ENCODE results near the gene WDR12. TPM values are rescaled to one million over a fixed set of nuclear protein-coding genes. Genes with fewer than 3 reads are reported as not detected.
"Not testable (repeated sequence)": the region's sequence is repeated elsewhere in the genome, so short reads cannot be mapped to it uniquely, and the experiment has no call there.

The WDR12 gene
- total RNA-seq = 10 to 100 TPM; 31.5 to 33.6 TPM
- long read RNA-seq, donor 1, full-length matches to known transcripts = 7 of 9 reads
- long read RNA-seq, donor 1, partial matches to known transcripts = 0 of 9 reads
- long read RNA-seq, donor 1, other reads (novel, unspliced or antisense) = 2 of 9 reads
- long read RNA-seq, donor 2, full-length matches to known transcripts = 20 of 29 reads
- long read RNA-seq, donor 2, partial matches to known transcripts = 2 of 29 reads
- long read RNA-seq, donor 2, other reads (novel, unspliced or antisense) = 7 of 29 reads

DNA sequence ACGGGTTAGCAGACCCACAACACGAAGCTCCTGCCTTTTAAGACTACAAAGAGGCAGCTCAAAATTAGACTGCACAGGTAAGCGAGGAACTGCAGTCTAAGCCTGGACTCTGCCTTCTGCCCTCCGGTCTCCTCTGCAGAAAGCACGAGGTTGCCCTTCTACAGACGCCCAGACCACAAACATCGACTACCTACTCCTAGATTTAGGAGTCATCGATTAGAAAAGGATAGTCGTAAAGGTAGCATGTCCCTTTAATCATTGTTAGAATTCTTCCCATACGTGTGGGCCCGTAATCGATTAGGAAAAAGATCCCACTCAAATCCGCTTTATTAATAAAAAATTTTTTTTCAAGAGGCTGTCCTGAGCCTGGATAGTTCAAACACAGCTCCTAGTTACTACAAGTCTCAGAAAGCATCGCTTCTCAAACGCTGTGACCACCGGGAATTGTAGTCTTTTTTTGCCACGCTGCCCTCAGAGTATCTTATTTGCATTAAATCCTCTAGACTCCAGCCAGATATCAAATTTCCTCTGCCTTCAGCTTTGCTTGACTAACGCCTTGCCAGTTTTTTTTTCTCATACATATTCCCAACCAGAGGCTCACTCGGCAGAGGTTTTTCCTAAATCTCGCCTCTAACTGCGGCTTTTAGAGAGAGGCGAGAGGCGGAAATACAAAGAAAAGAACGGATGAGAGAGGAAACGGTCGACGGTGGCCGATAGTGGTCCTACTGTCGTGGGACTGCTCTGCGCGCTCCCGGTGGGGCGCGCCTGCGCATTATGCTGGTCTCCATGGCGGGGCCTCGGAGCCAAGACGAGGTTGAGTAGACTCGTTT lies at the start of gene WDR12, which contains the start of gene CARF:
Gene WDR12, minus strand, starts transcription at position 162 of the 830 bp plus-strand sequence. CDS start 197 bp downstream, outside the sequence.
Gene CARF, plus strand, starts transcription at position 764 of the 830 bp plus-strand sequence. CDS start 29,628 bp downstream, outside the sequence.
- intact Hi-C loops (cut with DNase I) = no loop called here
- peak; percentile 98 for DNase-seq (ENCODE audit: low spot score)

DNA sequence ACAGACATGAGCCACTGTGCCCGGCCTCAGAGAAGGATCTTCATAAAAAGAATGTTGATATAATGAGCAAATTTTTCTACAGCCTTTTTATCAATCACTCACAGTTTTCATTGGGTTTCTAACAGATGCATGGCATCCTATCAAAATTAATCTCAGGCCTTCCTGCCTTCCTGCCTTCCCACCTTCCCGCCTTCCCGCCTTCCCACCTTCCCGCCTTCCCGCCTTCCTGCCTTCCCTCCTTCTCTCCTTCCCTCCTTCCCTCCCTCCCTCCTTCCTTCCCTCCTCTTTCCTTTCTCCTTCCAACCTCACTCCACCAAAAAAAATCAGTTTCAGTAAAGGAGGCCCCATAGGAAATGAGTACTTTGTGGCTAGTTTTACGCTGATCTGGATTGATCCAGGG lies 49.1 kb upstream of the WDR12 start:
- intact Hi-C loops (cut with DNase I) = no loop called here
- no peak for DNase-seq (ENCODE audit: low spot score)

DNA sequence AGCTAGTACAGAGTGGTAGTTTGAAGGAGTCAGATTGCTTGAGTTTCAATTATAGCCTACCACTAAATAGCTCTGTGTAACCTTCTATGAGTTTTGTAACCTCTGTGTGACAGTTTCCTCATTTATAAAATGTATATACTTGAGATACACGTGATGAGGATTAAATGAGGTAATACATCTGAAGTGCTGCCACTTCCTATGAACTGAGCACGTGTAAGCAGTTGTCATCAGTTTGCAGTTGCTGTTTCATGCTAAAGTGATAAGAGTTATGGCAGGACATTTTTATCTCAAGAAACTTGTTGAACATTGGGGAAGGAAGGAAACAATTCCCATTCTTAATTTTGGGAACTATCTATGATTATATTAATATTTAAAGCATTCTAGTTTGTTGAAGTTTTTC lies 39.1 kb upstream of the WDR12 start:
- DNase-seq (ENCODE audit: low spot score) = no peak
- intact Hi-C loops (cut with DNase I) = no loop called here

DNA sequence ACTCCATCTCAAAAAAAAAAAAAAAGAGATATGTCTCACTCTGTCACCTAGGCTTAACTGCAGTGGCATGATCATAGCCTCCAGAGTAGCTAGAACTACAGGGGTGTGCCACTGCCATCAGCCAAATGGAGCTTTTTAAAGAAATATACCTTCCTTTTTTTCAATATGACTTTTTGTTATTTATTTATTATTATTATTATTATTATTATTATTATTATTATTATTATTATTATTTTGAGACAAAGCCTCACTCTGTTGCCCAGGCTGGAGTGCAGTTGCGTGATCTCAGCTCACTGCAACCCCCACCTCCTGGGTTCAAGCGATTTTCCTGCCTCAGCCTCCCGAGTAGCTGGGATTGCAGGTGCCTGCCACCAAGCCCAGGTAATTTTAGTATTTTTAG lies 37.9 kb upstream of the WDR12 start:
- intact Hi-C loops (cut with DNase I); DNase-seq (ENCODE audit: low spot score): not testable (repeated sequence)

DNA sequence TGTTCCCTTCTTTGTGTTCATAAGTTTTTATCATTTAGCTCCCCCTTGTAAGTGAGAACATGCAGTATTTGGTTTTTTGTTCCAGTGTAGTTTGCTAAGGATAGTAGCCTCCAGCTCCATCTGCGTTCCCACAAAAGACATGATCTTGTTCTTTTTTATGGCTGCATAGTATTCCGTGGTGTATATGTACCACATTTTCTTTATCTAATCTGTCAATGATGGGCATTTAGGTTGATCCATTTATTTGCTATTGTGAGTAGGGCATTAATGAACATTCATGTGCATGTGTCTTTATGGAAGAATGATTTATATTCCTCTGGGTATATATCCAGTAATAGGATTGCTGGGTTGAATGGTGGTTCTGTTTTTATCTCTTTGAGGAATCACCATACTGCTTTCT lies 34.0 kb upstream of the WDR12 start:
- intact Hi-C loops (cut with DNase I) = no loop called here

DNA sequence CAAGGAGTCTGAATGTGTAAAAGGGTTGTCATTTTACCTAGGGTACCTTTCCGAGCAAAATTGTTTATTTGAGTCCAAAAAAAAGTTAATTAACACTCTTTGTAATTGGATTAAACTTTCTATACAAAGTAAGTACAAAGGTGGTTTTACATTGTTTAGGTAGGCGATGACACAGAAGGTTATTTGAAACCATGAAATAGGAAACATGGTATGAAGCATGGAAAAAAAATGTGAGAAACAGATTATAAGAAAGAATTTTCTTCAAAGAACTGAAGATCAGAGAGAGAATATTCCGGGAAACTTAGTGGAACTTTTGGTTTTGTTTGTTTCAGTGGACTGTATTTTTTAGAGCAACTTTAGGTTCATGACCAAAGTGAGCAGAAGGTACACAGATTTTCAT lies 33.3 kb upstream of the WDR12 start:
- intact Hi-C loops (cut with DNase I) = no loop called here
- DNase-seq (ENCODE audit: low spot score) = no peak

More for the DNA sequence above, 34.0 kb upstream of the WDR12 start:
- no peak for DNase-seq (ENCODE audit: low spot score)

DNA sequence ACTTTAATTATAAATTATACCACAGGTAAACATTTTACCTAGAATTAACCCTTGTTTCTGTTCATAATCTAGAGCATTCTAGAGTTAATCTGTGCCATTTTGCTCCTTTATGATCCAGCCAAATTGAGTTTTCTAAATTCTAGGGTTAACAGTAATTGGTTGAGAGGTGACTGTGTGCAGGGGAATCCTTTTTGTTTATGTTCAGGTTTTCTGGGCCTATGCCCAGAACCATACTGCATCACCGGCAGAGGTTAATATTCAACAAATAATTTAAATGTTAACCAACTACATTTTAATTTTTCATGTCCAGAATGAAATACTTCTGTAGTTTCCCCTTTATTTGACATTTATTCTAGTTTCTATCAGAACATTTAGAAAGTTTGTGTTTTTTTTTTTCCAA lies 32.9 kb upstream of the WDR12 start:
- no peak for DNase-seq (ENCODE audit: low spot score)
- intact Hi-C loops (cut with DNase I) = no loop called here

DNA sequence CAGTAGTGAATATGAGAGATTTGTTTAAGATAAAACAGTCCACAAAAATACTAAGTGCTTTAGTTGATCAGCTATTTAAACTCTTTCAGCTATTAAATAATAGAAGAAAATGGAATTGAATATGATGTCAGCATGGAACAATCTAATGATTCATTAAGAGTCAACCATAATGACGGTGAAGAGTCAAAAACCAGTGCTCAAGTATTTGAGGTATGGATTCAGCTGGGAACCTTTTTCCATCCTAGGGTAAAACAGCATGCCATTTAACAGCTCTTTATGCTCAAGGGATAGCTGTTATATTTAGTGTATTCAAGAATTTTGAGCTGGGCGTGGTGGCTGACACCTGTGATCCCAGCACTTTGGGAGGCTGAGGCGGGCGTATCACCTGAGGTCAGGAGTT lies 30.3 kb upstream of the WDR12 start:
- no peak for DNase-seq (ENCODE audit: low spot score)
- intact Hi-C loops (cut with DNase I) = no loop called here

DNA sequence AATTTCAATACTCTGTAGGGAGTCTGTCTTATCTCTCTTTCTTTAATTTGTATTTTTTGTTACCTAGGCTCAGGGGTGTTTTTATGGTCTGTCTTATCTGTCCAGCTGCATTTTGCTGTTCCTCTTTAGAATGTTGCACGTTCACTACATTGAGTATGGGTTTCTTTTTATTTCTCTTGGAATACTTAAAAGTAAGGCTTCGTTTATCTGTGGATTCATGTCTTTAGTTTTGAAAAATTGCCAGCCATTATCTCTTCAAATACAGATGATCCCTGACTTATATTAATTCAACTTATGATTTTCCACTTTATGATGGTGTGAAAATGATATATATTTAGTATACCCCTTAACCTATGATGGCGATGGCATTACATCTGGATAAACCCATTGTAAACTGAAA lies 27.5 kb upstream of the WDR12 start:
- DNase-seq (ENCODE audit: low spot score) = no peak
- intact Hi-C loops (cut with DNase I) = no loop called here

DNA sequence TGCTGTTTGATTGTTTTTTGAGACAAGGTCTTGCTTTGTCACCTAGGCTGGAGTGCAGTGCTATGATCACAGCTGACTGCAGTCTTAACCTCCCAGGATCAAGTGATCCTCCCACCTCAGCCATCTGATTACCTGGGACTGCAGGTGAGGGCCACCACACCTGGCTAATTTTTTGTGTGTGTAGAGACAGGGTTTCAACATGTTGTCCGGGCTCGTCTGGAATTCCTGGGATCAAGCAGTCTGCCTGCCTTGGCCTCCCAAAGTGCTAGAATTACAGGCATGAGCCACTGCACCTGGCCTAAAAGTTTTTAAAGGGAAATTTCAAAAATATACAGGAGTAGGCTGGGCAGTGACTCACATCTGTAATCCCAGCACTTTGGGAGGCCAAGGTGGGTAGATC lies 23.0 kb upstream of the WDR12 start:
- intact Hi-C loops (cut with DNase I) = no loop called here
- no peak for DNase-seq (ENCODE audit: low spot score)

DNA sequence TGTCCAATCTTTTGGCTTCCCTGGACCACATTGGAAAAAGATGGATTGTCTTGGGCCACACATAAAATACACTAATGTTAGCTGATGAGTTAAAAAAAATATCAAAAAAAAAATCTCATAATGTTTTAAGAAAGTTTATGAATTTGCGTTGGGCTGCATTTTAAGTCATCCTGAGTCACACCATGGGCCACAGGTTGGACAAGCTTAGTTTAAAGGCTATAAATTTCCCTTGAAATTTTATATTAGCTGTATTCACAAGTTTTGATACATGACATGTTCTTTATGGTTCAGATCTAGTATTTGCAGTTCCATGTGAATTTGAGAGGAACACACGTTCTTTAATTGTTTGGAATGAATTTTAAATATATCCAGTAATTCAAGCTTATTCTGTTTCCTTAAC lies 22.5 kb upstream of the WDR12 start:
- DNase-seq (ENCODE audit: low spot score) = no peak
- intact Hi-C loops (cut with DNase I) = no loop called here

DNA sequence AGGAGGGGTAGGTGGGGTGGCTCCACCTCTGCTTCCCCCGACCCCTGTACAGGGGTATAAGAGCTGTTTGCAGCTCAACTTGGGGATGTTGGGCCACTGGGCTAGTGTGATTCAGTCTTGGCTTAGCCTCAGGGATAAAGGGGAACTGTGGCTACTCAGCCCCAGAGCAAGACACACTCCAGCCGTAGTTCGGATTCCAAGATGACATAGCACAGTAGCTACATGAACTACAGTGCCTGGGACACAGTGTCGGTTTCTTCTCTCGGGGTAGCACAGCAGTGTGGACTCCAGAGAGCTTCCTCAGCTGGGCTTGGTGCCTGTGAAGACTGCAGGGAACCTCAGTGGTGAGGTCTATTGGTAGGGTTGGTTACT lies 21.7 kb upstream of the WDR12 start:
- no peak for DNase-seq (ENCODE audit: low spot score)

DNA sequence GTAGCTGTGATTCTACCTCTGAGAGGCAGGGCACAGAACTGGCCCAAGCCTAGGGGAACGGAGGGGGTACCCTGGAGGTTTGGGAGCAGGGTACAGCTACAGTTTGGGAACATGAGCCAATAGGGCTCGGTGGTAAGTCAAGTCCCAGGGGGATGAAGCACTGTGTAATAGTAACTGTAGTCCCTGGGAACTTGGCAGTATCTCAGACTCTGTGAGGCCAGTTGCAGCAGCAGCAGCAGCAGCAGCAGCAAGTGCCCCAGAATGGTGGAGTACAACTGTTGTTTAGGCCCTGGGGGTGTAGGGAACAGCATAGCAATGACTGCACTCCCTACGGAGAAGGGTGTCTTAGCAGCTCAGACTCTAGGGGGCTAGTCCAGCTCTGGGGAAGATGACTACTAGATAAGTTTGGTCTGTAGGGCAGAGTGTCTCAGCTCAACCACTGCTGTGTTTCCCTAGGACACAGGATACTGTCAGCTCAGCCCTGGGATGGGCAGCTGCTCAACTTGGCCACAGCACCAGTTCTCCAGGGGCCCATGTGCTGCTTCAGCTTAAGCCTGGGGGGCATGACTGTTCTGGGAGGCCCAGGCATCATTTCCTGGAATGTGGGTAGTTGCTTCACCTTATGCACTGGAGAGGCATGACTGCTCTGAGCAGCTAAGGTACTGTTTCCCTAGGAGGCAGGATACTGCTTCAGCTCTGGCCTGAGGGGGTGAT lies 21.1 kb upstream of the WDR12 start:
- intact Hi-C loops (cut with DNase I) = no loop called here
- no peak for DNase-seq (ENCODE audit: low spot score)

More for the DNA sequence above, 21.7 kb upstream of the WDR12 start:
- intact Hi-C loops (cut with DNase I) = no loop called here

DNA sequence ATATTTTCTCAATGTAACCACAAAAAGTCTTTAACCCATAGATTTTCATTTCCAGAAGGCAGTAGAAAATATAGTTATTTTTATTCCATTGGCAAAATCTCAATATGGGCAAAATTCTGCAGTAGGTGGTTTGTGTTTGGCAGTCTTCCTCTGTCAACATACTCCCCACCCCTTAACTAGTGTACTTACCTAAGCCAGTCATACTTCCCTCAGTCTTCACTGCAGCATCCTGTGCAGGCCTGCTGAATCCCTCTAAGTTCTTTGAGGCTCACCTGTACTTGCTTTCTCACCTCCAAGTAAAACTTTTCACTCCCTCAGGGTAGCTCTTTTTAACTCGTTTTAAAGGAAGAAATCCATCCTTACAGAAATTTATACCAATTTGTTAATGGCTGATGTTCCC lies 7.4 kb upstream of the WDR12 start:
- DNase-seq (ENCODE audit: low spot score) = no peak
- intact Hi-C loops (cut with DNase I) = no loop called here

DNA sequence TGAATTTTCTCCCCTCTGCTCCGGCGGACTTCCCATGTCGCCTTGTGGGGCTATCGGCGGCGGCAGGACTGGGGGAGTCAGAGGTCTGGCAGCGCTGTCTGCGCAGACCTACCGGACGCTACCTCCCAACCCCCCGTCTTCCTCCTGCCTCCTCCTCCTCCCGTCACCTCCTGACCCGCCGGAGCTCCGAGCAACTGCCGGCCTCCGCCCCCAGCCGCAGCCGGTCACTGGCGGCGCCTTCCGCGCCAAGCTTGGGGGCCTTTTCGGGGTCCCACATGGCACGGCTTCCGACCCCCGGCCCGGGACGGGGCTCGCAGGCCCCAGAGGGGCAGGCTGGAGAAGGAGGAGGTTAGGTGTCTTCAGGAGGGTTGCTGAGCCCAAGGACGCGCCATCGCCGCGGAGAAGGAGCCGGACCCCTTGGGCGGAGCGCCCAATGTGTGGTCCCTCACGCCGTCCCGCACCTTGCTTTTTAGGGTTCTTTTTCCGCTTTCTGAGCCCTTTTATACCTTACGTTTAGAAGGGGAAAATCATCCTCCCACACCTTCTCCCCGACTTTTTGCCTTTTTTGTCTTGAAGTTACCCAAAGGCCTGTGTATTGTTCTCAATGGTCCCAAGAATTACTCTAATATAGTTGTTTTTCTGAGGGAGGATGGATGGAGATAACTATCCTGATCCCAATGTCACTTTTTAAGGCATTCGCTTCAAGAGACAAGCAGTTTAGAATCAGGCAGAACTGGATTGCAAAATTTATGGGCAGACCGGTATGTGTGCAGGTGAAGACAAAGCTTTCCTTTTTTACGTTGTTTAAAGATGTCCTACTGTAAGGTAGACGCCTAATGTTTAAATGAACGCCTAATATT lies 1.1 kb upstream of the WDR12 start:
- DNase-seq (ENCODE audit: low spot score); intact Hi-C loops (cut with DNase I): not testable (repeated sequence)

DNA sequence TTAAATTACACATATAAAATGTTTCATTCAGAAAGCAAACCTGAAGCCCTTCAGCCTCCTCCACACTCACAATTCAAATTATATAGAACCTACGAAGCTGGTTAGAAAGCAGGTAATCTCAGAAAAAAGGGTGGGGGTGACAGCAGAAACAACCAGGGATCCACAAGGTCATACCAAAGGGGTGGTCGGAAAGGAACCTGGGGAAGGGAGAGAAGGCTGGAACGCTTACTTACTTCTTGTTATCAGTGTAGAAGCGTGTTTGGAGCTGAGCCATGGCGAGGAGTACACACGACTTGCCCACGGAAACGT lies 316 bp downstream of the WDR12 start:
- intact Hi-C loops (cut with DNase I) = no loop called here
- no peak for DNase-seq (ENCODE audit: low spot score)

DNA sequence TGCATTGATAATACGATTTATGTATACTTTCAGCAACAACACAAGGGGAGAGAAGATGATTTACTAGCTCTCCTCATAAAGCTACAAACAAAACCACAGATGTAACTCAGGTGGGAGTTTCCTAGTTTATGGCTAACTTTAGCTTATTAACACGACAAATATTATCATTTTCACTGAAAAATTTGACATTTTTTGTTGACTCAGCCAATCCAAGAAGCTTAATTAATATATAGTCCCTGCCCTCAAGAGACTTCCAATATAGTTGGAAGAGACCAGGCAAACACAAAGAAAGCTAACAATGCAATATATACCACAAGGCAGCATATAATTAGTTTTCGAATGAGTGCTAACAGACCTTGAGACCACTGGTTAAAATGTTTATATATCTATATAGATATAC lies 775 bp downstream of the WDR12 start:
- intact Hi-C loops (cut with DNase I) = no loop called here
- DNase-seq (ENCODE audit: low spot score) = no peak

DNA sequence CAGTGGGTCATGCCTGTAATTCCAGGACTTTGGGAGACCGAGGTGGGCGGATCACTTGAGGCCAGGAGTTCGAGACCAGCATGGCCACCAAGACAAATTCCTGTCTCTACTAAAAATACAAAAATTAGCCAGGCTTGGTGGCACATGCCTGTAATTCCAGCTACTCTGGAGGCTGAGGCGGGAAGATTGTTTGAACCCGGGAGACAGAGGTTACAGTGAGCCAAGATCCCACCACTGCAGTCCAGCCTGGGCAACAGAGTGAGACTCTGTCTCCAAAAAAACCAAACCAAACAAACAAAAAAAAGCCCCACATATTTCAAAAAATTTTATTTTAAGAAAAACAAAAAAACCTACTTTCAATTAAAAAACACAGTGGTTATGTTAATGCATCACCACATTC lies 1.2 kb downstream of the WDR12 start:
- DNase-seq (ENCODE audit: low spot score); intact Hi-C loops (cut with DNase I): not testable (repeated sequence)

DNA sequence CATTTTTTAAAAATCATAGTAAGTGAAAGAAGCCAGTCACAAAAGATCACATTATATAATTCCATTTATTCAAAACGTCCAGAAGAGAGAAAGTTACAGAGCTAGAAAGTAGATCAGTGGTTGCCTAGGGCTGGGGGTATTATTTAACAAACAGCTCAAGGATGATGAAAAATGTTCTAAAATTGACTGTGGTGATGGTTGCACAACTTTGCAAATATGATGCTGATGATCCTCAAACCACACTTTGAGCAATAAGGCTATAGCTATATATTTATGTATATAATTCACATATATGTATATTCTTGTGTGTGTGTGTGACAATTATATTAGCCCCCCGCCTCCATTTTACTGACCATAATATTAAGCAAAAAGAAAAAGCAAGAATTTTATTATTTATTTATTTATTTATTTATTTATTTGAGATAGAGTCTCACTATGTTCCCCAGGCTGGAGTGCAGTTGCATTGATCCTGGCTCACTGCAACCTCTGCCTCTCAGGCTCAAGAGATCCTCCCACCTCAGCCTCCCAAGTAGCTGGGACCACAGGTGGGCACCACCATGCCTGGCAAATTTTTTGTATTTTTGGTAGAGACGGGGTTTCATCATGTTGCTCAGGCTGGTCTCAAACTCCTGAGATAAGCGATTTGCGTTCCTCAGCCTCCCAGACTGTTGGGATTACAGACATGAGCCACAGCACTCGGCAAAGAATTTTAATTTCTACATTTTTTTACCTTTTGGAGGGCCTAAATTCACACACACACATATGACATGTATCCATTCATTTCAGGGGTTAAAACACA lies 1.9 kb downstream of the WDR12 start:
- DNase-seq (ENCODE audit: low spot score) = no peak
- intact Hi-C loops (cut with DNase I) = no loop called here
